Measurements from ENCODE around the gene PPIL6.

Gene PPIL6

GRCh38 chr6:109382576-109383437 lies 57.6 kb downstream of the PPIL6 start:
- Histone ChIP-seq H4K12ac (ENCODE audit: low read depth, low read length) (peak overlapping the region; percentile 66), H3K36me3 (ENCODE audit: control insufficient read depth in 1 of 2, insufficient read depth in 2 of 2, low read length in 2 of 2) (peaks cover 2 to 3% of the 10 kb centered on the region in 2 experiments), H3K18ac (ENCODE audit: low read length) (peak overlapping the region; percentile 73), H3K9ac (ENCODE audit: low read length) (peak overlapping the region; percentile 97), H2AK5ac (ENCODE audit: low read length) (no peak overlapping the region), H2BK12ac (ENCODE audit: low read length) (peak overlapping the region; percentile 12), H3K27me3 (ENCODE audit: insufficient read depth, low read length) (no peaks in the 10 kb centered on the region), H3K14ac (ENCODE audit: low read length) (peak overlapping the region; percentile 78), H4K91ac (ENCODE audit: low read depth, low read length) (peak overlapping the region; percentile 94), H3K4me1 (ENCODE audit: control insufficient read depth in 1 of 2, insufficient read depth in 2 of 2, low read length in 2 of 2) (peaks cover 0 to 4% of the 10 kb centered on the region in 2 experiments), H3K4me2 (ENCODE audit: low read length) (peak overlapping the region; percentile 72), H2BK5ac (ENCODE audit: low read depth, low read length, poor library complexity) (peak overlapping the region; percentile 94), H3K4me3 (ENCODE audit: low read depth, low read length) (peak overlapping the region; percentile 97), H3K4ac (ENCODE audit: low read depth, low read length) (peak overlapping the region; percentile 5), H2BK120ac (ENCODE audit: insufficient read depth, low read length, poor library complexity) (peak overlapping the region; percentile 87), H3K27ac (ENCODE audit: low read depth, low read length) (peak overlapping the region; percentile 98), H3K9me3 (ENCODE audit: insufficient read depth, low read depth, low read length) (no peaks in the 10 kb centered on the region), H3K79me2 (ENCODE audit: control insufficient read depth, insufficient read depth, low read length, poor library complexity) (peaks cover 12% of the 10 kb centered on the region), H3K23ac (ENCODE audit: low read length) (no peak overlapping the region), H2AFZ (ENCODE audit: insufficient read depth, low read length, poor library complexity) (peak overlapping the region; percentile 77), H4K8ac (ENCODE audit: low read depth, low read length) (peak overlapping the region; percentile 75), H3K79me1 (ENCODE audit: low read length) (peaks cover 15% of the 10 kb centered on the region)
- no CpG with 5 or more reads among the region's 42 CpGs for WGBS (ENCODE audit: extremely low coverage, insufficient coverage, insufficient read length)
- peak; percentile 95 to 97 for DNase-seq

- Histone ChIP-seq H3K4me2 (ENCODE audit: low read length) (peak within 1 kb of the TSS; percentile 72), H3K9me3 (ENCODE audit: insufficient read depth, low read depth, low read length) (no peaks in the 10 kb centered on the region), H3K4ac (ENCODE audit: low read depth, low read length) (peak within 1 kb of the TSS; percentile 43), H2BK12ac (ENCODE audit: low read length) (peak within 1 kb of the TSS; percentile 20), H3K27ac (ENCODE audit: low read depth, low read length) (peak within 1 kb of the TSS; percentile 98), H4K8ac (ENCODE audit: low read depth, low read length) (peak within 1 kb of the TSS; percentile 92), H4K91ac (ENCODE audit: low read depth, low read length) (peak within 1 kb of the TSS; percentile 94), H3K23ac (ENCODE audit: low read length) (no peak within 1 kb of the TSS), H3K79me2 (ENCODE audit: control insufficient read depth, insufficient read depth, low read length, poor library complexity) (peaks cover 12% of the 10 kb centered on the region), H3K18ac (ENCODE audit: low read length) (peak within 1 kb of the TSS; percentile 78), H2AFZ (ENCODE audit: insufficient read depth, low read length, poor library complexity) (peak within 1 kb of the TSS; percentile 83), H3K14ac (ENCODE audit: low read length) (peak within 1 kb of the TSS; percentile 78), H2BK5ac (ENCODE audit: low read depth, low read length, poor library complexity) (peak within 1 kb of the TSS; percentile 94), H3K36me3 (ENCODE audit: control insufficient read depth in 1 of 2, insufficient read depth in 2 of 2, low read length in 2 of 2) (peaks cover 2 to 6% of the 10 kb centered on the region in 2 experiments), H3K4me1 (ENCODE audit: control insufficient read depth in 1 of 2, insufficient read depth in 2 of 2, low read length in 2 of 2) (peaks cover 0 to 4% of the 10 kb centered on the region in 2 experiments), H3K27me3 (ENCODE audit: insufficient read depth, low read length) (no peaks in the 10 kb centered on the region), H3K79me1 (ENCODE audit: low read length) (peaks cover 15% of the 10 kb centered on the region), H2BK120ac (ENCODE audit: insufficient read depth, low read length, poor library complexity) (peak within 1 kb of the TSS; percentile 87), H3K9ac (ENCODE audit: low read length) (peak within 1 kb of the TSS; percentile 97), H4K12ac (ENCODE audit: low read depth, low read length) (peak within 1 kb of the TSS; percentile 91), H3K4me3 (ENCODE audit: low read depth, low read length) (peak within 1 kb of the TSS; percentile 97), H2AK5ac (ENCODE audit: low read length) (no peak within 1 kb of the TSS)
- WGBS (ENCODE audit: extremely low coverage, insufficient coverage, insufficient read length): no CpG with 5 or more reads among the region's 93 CpGs
- DNase-seq: peak; percentile 96 to 99
These were observed 58.5 kb downstream of the PPIL6 start, which contains the start of gene CD164 for GRCh38 chr6:109381747-109382575. Gene CD164 (minus strand): TSS chr6:109382467. CDS start chr6:109382378, 89 bp downstream.

- Histone ChIP-seq H3K79me2 (ENCODE audit: control insufficient read depth, insufficient read depth, low read length, poor library complexity) (peaks cover 12% of the 10 kb centered on the region), H3K4me3 (ENCODE audit: low read depth, low read length) (peak overlapping the region; percentile 97), H2BK5ac (ENCODE audit: low read depth, low read length, poor library complexity) (peak overlapping the region; percentile 94), H3K14ac (ENCODE audit: low read length) (peak overlapping the region; percentile 77), H3K79me1 (ENCODE audit: low read length) (peaks cover 15% of the 10 kb centered on the region), H3K4me1 (ENCODE audit: control insufficient read depth in 1 of 2, insufficient read depth in 2 of 2, low read length in 2 of 2) (peaks cover 0 to 4% of the 10 kb centered on the region in 2 experiments), H3K9ac (ENCODE audit: low read length) (peak overlapping the region; percentile 90), H3K36me3 (ENCODE audit: control insufficient read depth in 1 of 2, insufficient read depth in 2 of 2, low read length in 2 of 2) (peaks cover 5 to 12% of the 10 kb centered on the region in 2 experiments), H3K27me3 (ENCODE audit: insufficient read depth, low read length) (no peaks in the 10 kb centered on the region), H2BK120ac (ENCODE audit: insufficient read depth, low read length, poor library complexity) (peak overlapping the region; percentile 83), H4K8ac (ENCODE audit: low read depth, low read length) (peak overlapping the region; percentile 92), H3K4ac (ENCODE audit: low read depth, low read length) (peak overlapping the region; percentile 78), H3K9me3 (ENCODE audit: insufficient read depth, low read depth, low read length) (no peaks in the 10 kb centered on the region), H2AK5ac (ENCODE audit: low read length) (no peak overlapping the region), H3K27ac (ENCODE audit: low read depth, low read length) (peak overlapping the region; percentile 98), H4K91ac (ENCODE audit: low read depth, low read length) (peak overlapping the region; percentile 88), H2BK12ac (ENCODE audit: low read length) (peak overlapping the region; percentile 20), H3K18ac (ENCODE audit: low read length) (peak overlapping the region; percentile 78), H3K23ac (ENCODE audit: low read length) (no peak overlapping the region), H3K4me2 (ENCODE audit: low read length) (peak overlapping the region; percentile 72), H2AFZ (ENCODE audit: insufficient read depth, low read length, poor library complexity) (peak overlapping the region; percentile 83), H4K12ac (ENCODE audit: low read depth, low read length) (peak overlapping the region; percentile 91)
- no CpG with 5 or more reads among the region's 25 CpGs for WGBS (ENCODE audit: extremely low coverage, insufficient coverage, insufficient read length)
- peak in 1 of 2 donors; percentile 69 for DNase-seq
These were observed 59.2 kb downstream of the PPIL6 start for GRCh38 chr6:109381061-109381746.

GRCh38 chr6:109379711-109380110 lies 60.7 kb downstream of the PPIL6 start:
- H3K4ac ChIP-seq (ENCODE audit: low read depth, low read length): peak overlapping the region; percentile 98
- DNase-seq: peak in 1 of 2 donors; percentile 40
- WGBS (ENCODE audit: extremely low coverage, insufficient coverage, insufficient read length): no CpG with 5 or more reads among the region's 2 CpGs

More at GRCh38 chr6:109379711-109380110, 60.7 kb downstream of the PPIL6 start:
- Histone ChIP-seq H3K36me3 (ENCODE audit: control insufficient read depth in 1 of 2, insufficient read depth in 2 of 2, low read length in 2 of 2) (peaks cover 8 to 18% of the 10 kb centered on the region in 2 experiments), H3K27ac (ENCODE audit: low read depth, low read length) (no peak overlapping the region), H2BK12ac (ENCODE audit: low read length) (no peak overlapping the region), H3K27me3 (ENCODE audit: insufficient read depth, low read length) (no peaks in the 10 kb centered on the region), H2BK5ac (ENCODE audit: low read depth, low read length, poor library complexity) (no peak overlapping the region), H3K9me3 (ENCODE audit: insufficient read depth, low read depth, low read length) (no peaks in the 10 kb centered on the region), H3K79me2 (ENCODE audit: control insufficient read depth, insufficient read depth, low read length, poor library complexity) (peaks cover 12% of the 10 kb centered on the region), H3K18ac (ENCODE audit: low read length) (no peak overlapping the region), H3K14ac (ENCODE audit: low read length) (no peak overlapping the region), H2BK120ac (ENCODE audit: insufficient read depth, low read length, poor library complexity) (no peak overlapping the region), H4K12ac (ENCODE audit: low read depth, low read length) (no peak overlapping the region), H4K91ac (ENCODE audit: low read depth, low read length) (no peak overlapping the region), H3K4me1 (ENCODE audit: control insufficient read depth in 1 of 2, insufficient read depth in 2 of 2, low read length in 2 of 2) (peaks cover 0 to 4% of the 10 kb centered on the region in 2 experiments), H3K79me1 (ENCODE audit: low read length) (peaks cover 15% of the 10 kb centered on the region), H3K4me3 (ENCODE audit: low read depth, low read length) (no peak overlapping the region), H2AK5ac (ENCODE audit: low read length) (no peak overlapping the region), H2AFZ (ENCODE audit: insufficient read depth, low read length, poor library complexity) (no peak overlapping the region), H3K4me2 (ENCODE audit: low read length) (peak overlapping the region; percentile 49), H3K9ac (ENCODE audit: low read length) (no peak overlapping the region), H4K8ac (ENCODE audit: low read depth, low read length) (no peak overlapping the region), H3K23ac (ENCODE audit: low read length) (no peak overlapping the region)
